NT2/D1 (cell line): ENCODE data around the gene LEAP2.

Experiments
- SUZ12 ChIP-seq: IDR thresholded peaks from 2 replicates; pipeline ENCODE4 v1.6.1; 2011; ENCODE audit not compliant: insufficient read length, insufficient read depth; ENCODE audit errors: extremely low read depth
- YY1 ChIP-seq: IDR thresholded peaks from 2 replicates; pipeline ENCODE4 v1.6.1; 2011; ENCODE audit not compliant: insufficient read length, insufficient read depth

- TF ChIP-seq SUZ12 (no peak), YY1 (no peak)
Measured at GRCh38 chr5:132896685-132897084, 23.2 kb downstream of the LEAP2 start.
